ENCODE results near the gene TMEM178A. TPM values are rescaled to one million over a fixed set of nuclear protein-coding genes. Genes with fewer than 3 reads are reported as not detected.

TMEM178A gene
- total RNA-seq, 1 experiment from 2014 or later = 0.50 TPM

- intact Hi-C loops (cut with micrococcal nuclease; ENCODE audit: unreplicated experiment) = no loop called here
- H3K4me1 Mint-ChIP-seq (ENCODE audit: low read depth, unreplicated experiment) = no peaks in the 10 kb centered on the region
- no peak overlapping the region for H3K4me3 Mint-ChIP-seq (ENCODE audit: low read depth, unreplicated experiment)
- no peak overlapping the region for H3K27ac Mint-ChIP-seq (ENCODE audit: unreplicated experiment)
- H3K9me3 Mint-ChIP-seq (ENCODE audit: low read depth, unreplicated experiment) = peaks cover 9% of the 10 kb centered on the region
- CTCF ChIA-PET = no interaction called here
- no peak for TF ChIP-seq CTCF (IDR thresholded peaks at IDR 0.05; ENCODE audit: unreplicated experiment)
- no peaks in the 10 kb centered on the region for H3K36me3 Mint-ChIP-seq (ENCODE audit: insufficient read depth, unreplicated experiment)
- DNase-seq = no peak
- BruUV-seq (replicated peaks) = no TSS peak
- H3K27me3 Mint-ChIP-seq (ENCODE audit: unreplicated experiment) = peaks cover 20% of the 10 kb centered on the region
Measured at GRCh38 chr2:39657287-39657937, 8.3 kb upstream of the TMEM178A start.

- CTCF ChIA-PET = no interaction called here
- BruUV-seq (replicated peaks) = no TSS peak
- Mint-ChIP-seq H3K4me3 (ENCODE audit: low read depth, unreplicated experiment) (no peak overlapping the region), H3K36me3 (ENCODE audit: insufficient read depth, unreplicated experiment) (no peaks in the 10 kb centered on the region), H3K9me3 (ENCODE audit: low read depth, unreplicated experiment) (peaks cover 5% of the 10 kb centered on the region), H3K27me3 (ENCODE audit: unreplicated experiment) (peaks cover 12% of the 10 kb centered on the region), H3K27ac (ENCODE audit: unreplicated experiment) (no peak overlapping the region), H3K4me1 (ENCODE audit: low read depth, unreplicated experiment) (no peaks in the 10 kb centered on the region)
- intact Hi-C loops (cut with micrococcal nuclease; ENCODE audit: unreplicated experiment) = no loop called here
- DNase-seq = no peak
- no peak for TF ChIP-seq CTCF (IDR thresholded peaks at IDR 0.05; ENCODE audit: unreplicated experiment)
Measured at GRCh38 chr2:39658371-39658770, 7.3 kb upstream of the TMEM178A start.

- H3K4me3 Mint-ChIP-seq (ENCODE audit: low read depth, unreplicated experiment) = no peak overlapping the region
- H3K36me3 Mint-ChIP-seq (ENCODE audit: insufficient read depth, unreplicated experiment) = peaks cover 3% of the 10 kb centered on the region
- H3K9me3 Mint-ChIP-seq (ENCODE audit: low read depth, unreplicated experiment) = no peaks in the 10 kb centered on the region
- no TSS peak for BruUV-seq (replicated peaks)
- CTCF ChIA-PET = no interaction called here
- peaks cover 7% of the 10 kb centered on the region for H3K27me3 Mint-ChIP-seq (ENCODE audit: unreplicated experiment)
- TF ChIP-seq CTCF (IDR thresholded peaks at IDR 0.05; ENCODE audit: unreplicated experiment) = no peak
- DNase-seq = no peak
- intact Hi-C loops (cut with micrococcal nuclease; ENCODE audit: unreplicated experiment) = no loop called here
- no peaks in the 10 kb centered on the region for H3K4me1 Mint-ChIP-seq (ENCODE audit: low read depth, unreplicated experiment)
- H3K27ac Mint-ChIP-seq (ENCODE audit: unreplicated experiment) = no peak overlapping the region
Measured at GRCh38 chr2:39659765-39660611, 5.7 kb upstream of the TMEM178A start.

- Mint-ChIP-seq H3K4me3 (ENCODE audit: low read depth, unreplicated experiment) (no peak overlapping the region), H3K4me1 (ENCODE audit: low read depth, unreplicated experiment) (no peaks in the 10 kb centered on the region), H3K27me3 (ENCODE audit: unreplicated experiment) (peaks cover 15% of the 10 kb centered on the region), H3K9me3 (ENCODE audit: low read depth, unreplicated experiment) (no peaks in the 10 kb centered on the region), H3K27ac (ENCODE audit: unreplicated experiment) (no peak overlapping the region), H3K36me3 (ENCODE audit: insufficient read depth, unreplicated experiment) (peaks cover 5% of the 10 kb centered on the region)
- CTCF ChIA-PET = no interaction called here
- no peak for TF ChIP-seq CTCF (IDR thresholded peaks at IDR 0.05; ENCODE audit: unreplicated experiment)
- BruUV-seq (replicated peaks) = no TSS peak
- intact Hi-C loops (cut with micrococcal nuclease; ENCODE audit: unreplicated experiment) = no loop called here
- DNase-seq = no peak
Measured at GRCh38 chr2:39660612-39661236, 5.0 kb upstream of the TMEM178A start.

Data from Calu3 (cell line).